ENCODE measurements around the gene BMP2. TPM values are rescaled to one million over a fixed set of nuclear protein-coding genes. Genes with fewer than 3 reads are reported as not detected.

Gene BMP2
- total RNA-seq, 4 donors from 2014 or later = 16.7 to 109 (median 48.4) TPM

- no peak for TF ChIP-seq CTCF (IDR thresholded peaks at IDR 0.05)
- no peak for TF ChIP-seq EP300 (IDR thresholded peaks at IDR 0.05; ENCODE audit: low read depth)
- TF ChIP-seq POLR2A (IDR thresholded peaks at IDR 0.05) = no peak
- TF ChIP-seq POLR2AphosphoS5 (IDR thresholded peaks at IDR 0.05) = no peak
- H3K27ac ChIP-seq = peak overlapping the region; percentile 50 to 68 (median 64)
- H3K4me1 ChIP-seq = peaks cover 0 to 37% (median 9%) of the 10 kb centered on the region in 4 donors
- peaks cover 0 to 1% (median 0%) of the 10 kb centered on the region in 4 donors for H3K36me3 ChIP-seq
- no peak for DNase-seq
- WGBS, 2 donors (ENCODE audit: low coverage in 1 of 2) = 55% methylated on average over 5 of the region's 5 CpGs; no CpG with 5 or more reads in 1 of the 2 donors
- intact Hi-C loops (cut with DNase I; ENCODE audit: low total_unique reads) = no loop called here
- H3K27me3 ChIP-seq = no peaks in the 10 kb centered on the region
- H3K9me3 ChIP-seq = no peaks in the 10 kb centered on the region
- no peak overlapping the region for H3K4me3 ChIP-seq
- in situ Hi-C loops (cut with MboI; ENCODE audit: low pct_ligation_motif_present in 1 of 4, low pct_unique_long_range_greater_than_20kb in 1 of 4, low sequenced_read_pairs in 3 of 4) = no loop called here
Measured at GRCh38 chr20:6783752-6784151, 16.3 kb downstream of the BMP2 start.

DNA sequence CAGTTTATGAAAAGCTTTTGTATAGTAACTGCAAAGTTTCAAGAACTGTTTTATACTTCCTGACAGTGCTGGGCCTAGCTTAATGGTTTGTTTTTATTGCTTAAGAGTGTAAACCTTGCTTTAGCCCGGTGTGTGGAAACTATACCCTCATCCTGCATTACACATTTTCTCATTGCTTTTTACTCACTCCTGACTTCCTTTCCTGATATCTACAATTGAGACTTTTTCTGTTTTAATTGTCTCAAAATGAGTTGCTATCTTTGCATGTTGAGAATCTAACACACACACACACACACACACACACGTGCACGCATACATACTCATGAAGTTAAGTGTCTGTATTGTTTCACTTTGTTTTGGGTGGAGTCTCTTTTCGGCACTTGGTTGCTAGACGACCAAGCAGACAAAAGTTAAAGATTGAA, 16.7 kb downstream of the BMP2 start:
- TF ChIP-seq CTCF (IDR thresholded peaks at IDR 0.05) (no peak), EP300 (IDR thresholded peaks at IDR 0.05; ENCODE audit: low read depth) (no peak), POLR2AphosphoS5 (IDR thresholded peaks at IDR 0.05) (no peak), POLR2A (IDR thresholded peaks at IDR 0.05) (no peak)
- Histone ChIP-seq H3K4me1 (peaks cover 0 to 37% (median 9%) of the 10 kb centered on the region in 4 donors), H3K27ac (peak overlapping the region; percentile 50 to 68 (median 64)), H3K36me3 (no peaks in the 10 kb centered on the region), H3K9me3 (no peaks in the 10 kb centered on the region), H3K4me3 (no peak overlapping the region), H3K27me3 (no peaks in the 10 kb centered on the region)
- DNase-seq = peak; percentile 54
- 0 to 24% methylated on average over 1 to 5 of the region's 5 CpGs for WGBS, 2 donors (ENCODE audit: low coverage in 1 of 2)
- in situ Hi-C loops (cut with MboI; ENCODE audit: low pct_ligation_motif_present in 1 of 4, low pct_unique_long_range_greater_than_20kb in 1 of 4, low sequenced_read_pairs in 3 of 4) = no loop called here
- intact Hi-C loops (cut with DNase I; ENCODE audit: low total_unique reads) = no loop called here

GRCh38 chr20:6784767-6785166, 17.3 kb downstream of the BMP2 start:
- Histone ChIP-seq H3K36me3 (no peaks in the 10 kb centered on the region), H3K27me3 (no peaks in the 10 kb centered on the region), H3K27ac (peak overlapping the region; percentile 50 to 68 (median 64)), H3K9me3 (no peaks in the 10 kb centered on the region), H3K4me1 (peaks cover 0 to 34% (median 8%) of the 10 kb centered on the region in 4 donors), H3K4me3 (no peak overlapping the region)
- TF ChIP-seq EP300 (IDR thresholded peaks at IDR 0.05; ENCODE audit: low read depth) = no peak
- TF ChIP-seq POLR2AphosphoS5 (IDR thresholded peaks at IDR 0.05) = no peak
- no peak for TF ChIP-seq CTCF (IDR thresholded peaks at IDR 0.05)
- TF ChIP-seq POLR2A (IDR thresholded peaks at IDR 0.05) = no peak
- in situ Hi-C loops (cut with MboI; ENCODE audit: low pct_ligation_motif_present in 1 of 4, low pct_unique_long_range_greater_than_20kb in 1 of 4, low sequenced_read_pairs in 3 of 4) (no loop called here), intact Hi-C loops (cut with DNase I; ENCODE audit: low total_unique reads) (no loop called here)
- DNase-seq = no peak
- 40 to 42% methylated on average over 3 of the region's 3 CpGs for WGBS, 2 donors (ENCODE audit: low coverage in 1 of 2)

- in situ Hi-C loops (cut with MboI; ENCODE audit: low pct_ligation_motif_present in 1 of 4, low pct_unique_long_range_greater_than_20kb in 1 of 4, low sequenced_read_pairs in 3 of 4) = no loop called here
- WGBS, 2 donors (ENCODE audit: low coverage in 1 of 2) = 81 to 83% methylated on average over 1 to 2 of the region's 2 CpGs
Measured at GRCh38 chr20:6786548-6786947, 19.1 kb downstream of the BMP2 start.

More at GRCh38 chr20:6786548-6786947, 19.1 kb downstream of the BMP2 start:
- Histone ChIP-seq H3K9me3 (no peaks in the 10 kb centered on the region), H3K4me1 (peaks cover 0 to 27% (median 6%) of the 10 kb centered on the region in 4 donors), H3K27ac (no peak overlapping the region), H3K36me3 (no peaks in the 10 kb centered on the region), H3K4me3 (no peak overlapping the region), H3K27me3 (no peaks in the 10 kb centered on the region)
- TF ChIP-seq POLR2AphosphoS5 (IDR thresholded peaks at IDR 0.05) (no peak), EP300 (IDR thresholded peaks at IDR 0.05; ENCODE audit: low read depth) (no peak), CTCF (IDR thresholded peaks at IDR 0.05) (no peak), POLR2A (IDR thresholded peaks at IDR 0.05) (no peak)
- no peak for DNase-seq
- intact Hi-C loops (cut with DNase I; ENCODE audit: low total_unique reads) = no loop called here

All from transverse colon (tissue), 4 donors.